A549 (cell line): ENCODE data around the gene ACYP2.

Experiments used
- CBX2 ChIP-seq: fragments of 200-600 bp; sonication (generic); IDR thresholded peaks from 2 replicates; pipeline ENCODE4 v1.6.1; 2016; ENCODE audit warnings: low read depth, mild to moderate bottlenecking, borderline replicate concordance
- EHMT2 ChIP-seq: fragments of 200-600 bp; sonication (generic); IDR thresholded peaks from 2 replicates; pipeline ENCODE4 v1.6.1; 2016; ENCODE audit warnings: antibody characterized with exemption, low read depth, mild to moderate bottlenecking, moderate library complexity
- EP300 ChIP-seq, 2 experiments: fragments of >200 bp; sonication (Bioruptor Twin); formaldehyde crosslinking; IDR thresholded peaks; 2 replicates in 1 of 2; 3 replicates in 1 of 2; pipeline ENCODE4 v1.6.1; 2016 to 2017
- HOXA7 ChIP-seq: fragments of 250-450 bp; sonication (Bioruptor Pico); IDR thresholded peaks from 2 replicates; pipeline ENCODE4 v1.5.0; 2020; ENCODE audit warnings: mild to moderate bottlenecking, moderate library complexity
- KDM1A ChIP-seq: fragments of 200-600 bp; sonication (generic); IDR thresholded peaks from 2 replicates; pipeline ENCODE4 v1.6.1; 2016; ENCODE audit warnings: low read depth, mild to moderate bottlenecking
- MAZ ChIP-seq: fragments of 150-350 bp; IDR thresholded peaks from 2 replicates; pipeline ENCODE4 v1.6.1; 2014; ENCODE audit warnings: antibody characterized with exemption, low read depth, low read length, borderline replicate concordance
- MYC ChIP-seq: IDR thresholded peaks from 2 replicates; pipeline ENCODE4 v1.6.1; 2012; ENCODE audit warnings: mild to moderate bottlenecking, inconsistent platforms, low read length, improper control_type of control experiment, borderline replicate concordance
- NR3C1 ChIP-seq: fragments of >200 bp; sonication (Bioruptor Twin); formaldehyde crosslinking; IDR thresholded peaks from 3 replicates; pipeline ENCODE4 v1.6.1; 2017
- POLR2A ChIP-seq: IDR thresholded peaks from 2 replicates; pipeline ENCODE4 v1.6.1; 2012; ENCODE audit warnings: mild to moderate bottlenecking, low read length
- RFX5 ChIP-seq: fragments of 450-650 bp; IDR thresholded peaks from 2 replicates; pipeline ENCODE4 v1.7.1; 2014; ENCODE audit warnings: antibody characterized with exemption, mild to moderate bottlenecking, moderate library complexity
- SMC3 ChIP-seq: fragments of >200 bp; sonication (Bioruptor Twin); formaldehyde crosslinking; IDR thresholded peaks from 3 replicates; pipeline ENCODE4 v1.6.1; 2018; ENCODE audit warnings: inconsistent platforms
- USF2 ChIP-seq: fragments of 450-650 bp; IDR thresholded peaks from 2 replicates; pipeline ENCODE4 v1.6.1; 2014; ENCODE audit warnings: antibody characterized with exemption
- TF ChIP-seq, protein P1 (sequence below): IDR thresholded peaks from 2 replicates; pipeline ENCODE4 v1.6.1; 2012
- TF ChIP-seq, protein P2 (sequence below): fragments of >200 bp; sonication (Bioruptor Twin); formaldehyde crosslinking; IDR thresholded peaks from 3 replicates; pipeline ENCODE4 v1.5.1; 2016

DNA sequence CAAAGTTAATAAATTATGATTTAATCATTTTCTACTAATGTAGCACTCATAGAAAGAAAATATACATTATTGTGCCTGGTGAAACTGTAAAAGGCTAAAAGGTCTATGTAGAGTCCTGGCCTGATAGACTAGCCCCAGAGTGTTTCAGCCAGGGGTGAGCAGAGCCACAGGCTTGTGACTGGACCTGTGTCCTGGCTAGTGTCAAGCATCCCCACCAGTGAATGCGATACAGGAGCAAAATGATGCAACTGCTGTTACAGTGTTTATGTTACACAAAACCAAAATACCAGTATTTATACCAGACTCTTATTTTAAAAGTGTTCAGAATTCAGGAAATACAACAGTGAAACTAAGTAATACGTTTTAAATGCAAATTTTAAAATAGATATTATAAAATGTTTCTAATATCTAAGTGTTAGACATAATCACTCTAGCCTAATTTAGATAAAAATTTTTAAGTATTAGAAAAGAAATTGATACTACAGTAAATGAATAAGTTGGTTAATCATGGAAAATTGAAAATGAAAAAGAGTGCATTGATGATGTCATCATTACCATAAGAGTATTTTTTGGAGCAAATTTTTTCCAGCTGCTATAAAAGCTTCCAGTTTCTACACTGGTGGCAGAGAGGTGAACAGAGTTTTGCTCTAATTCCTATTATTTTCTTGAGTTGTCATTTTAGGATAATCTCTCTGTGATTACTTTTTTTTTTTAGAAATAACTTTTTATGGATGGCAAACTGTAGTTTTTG lies 146.8 kb downstream of the ACYP2 start:
- TF ChIP-seq RFX5 (no peak), EHMT2 (no peak), KDM1A (no peak), MYC (no peak), NR3C1 (no peak), POLR2A (no peak), USF2 (no peak), MAZ (no peak), CBX2 (no peak), HOXA7 (no peak), SMC3 (no peak), EP300 (IDR thresholded peaks at IDR 0.05) (no peak)
- TF ChIP-seq, protein P1, sequence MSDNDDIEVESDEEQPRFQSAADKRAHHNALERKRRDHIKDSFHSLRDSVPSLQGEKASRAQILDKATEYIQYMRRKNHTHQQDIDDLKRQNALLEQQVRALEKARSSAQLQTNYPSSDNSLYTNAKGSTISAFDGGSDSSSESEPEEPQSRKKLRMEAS, result no peak
- TF ChIP-seq, protein P2, sequence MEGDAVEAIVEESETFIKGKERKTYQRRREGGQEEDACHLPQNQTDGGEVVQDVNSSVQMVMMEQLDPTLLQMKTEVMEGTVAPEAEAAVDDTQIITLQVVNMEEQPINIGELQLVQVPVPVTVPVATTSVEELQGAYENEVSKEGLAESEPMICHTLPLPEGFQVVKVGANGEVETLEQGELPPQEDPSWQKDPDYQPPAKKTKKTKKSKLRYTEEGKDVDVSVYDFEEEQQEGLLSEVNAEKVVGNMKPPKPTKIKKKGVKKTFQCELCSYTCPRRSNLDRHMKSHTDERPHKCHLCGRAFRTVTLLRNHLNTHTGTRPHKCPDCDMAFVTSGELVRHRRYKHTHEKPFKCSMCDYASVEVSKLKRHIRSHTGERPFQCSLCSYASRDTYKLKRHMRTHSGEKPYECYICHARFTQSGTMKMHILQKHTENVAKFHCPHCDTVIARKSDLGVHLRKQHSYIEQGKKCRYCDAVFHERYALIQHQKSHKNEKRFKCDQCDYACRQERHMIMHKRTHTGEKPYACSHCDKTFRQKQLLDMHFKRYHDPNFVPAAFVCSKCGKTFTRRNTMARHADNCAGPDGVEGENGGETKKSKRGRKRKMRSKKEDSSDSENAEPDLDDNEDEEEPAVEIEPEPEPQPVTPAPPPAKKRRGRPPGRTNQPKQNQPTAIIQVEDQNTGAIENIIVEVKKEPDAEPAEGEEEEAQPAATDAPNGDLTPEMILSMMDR, result no peak
